ENCODE results near the gene B4GALT2.

GRCh38 chr1:43961692-43962091 lies 17.3 kb upstream of the B4GALT2 start:
- TF ChIP-seq CTCF (IDR thresholded peaks at IDR 0.05; ENCODE audit: borderline replicate concordance, extremely low read depth, low read length, poor library complexity, severe bottlenecking), result no peak
- no peak for TF ChIP-seq EZH2 (IDR thresholded peaks at IDR 0.05; ENCODE audit: borderline replicate concordance, low read depth, low read length, severe bottlenecking)

Measured in DND-41 (cell line).